Activated CD8-positive, alpha-beta memory T cell treated with anti-CD3 and anti-CD28 coated beads for 1 hour (primary cell): ENCODE results near the gene ARAF.

Experiments
- DNase-seq, 2 donors: peaks; one replicate each; pipeline ENCODE4 v3.0.0-alpha.2; 2020; ENCODE audit warnings: low read depth in 1 of 2; ENCODE audit errors: extremely low read depth in 1 of 2

Gene ARAF

DNA sequence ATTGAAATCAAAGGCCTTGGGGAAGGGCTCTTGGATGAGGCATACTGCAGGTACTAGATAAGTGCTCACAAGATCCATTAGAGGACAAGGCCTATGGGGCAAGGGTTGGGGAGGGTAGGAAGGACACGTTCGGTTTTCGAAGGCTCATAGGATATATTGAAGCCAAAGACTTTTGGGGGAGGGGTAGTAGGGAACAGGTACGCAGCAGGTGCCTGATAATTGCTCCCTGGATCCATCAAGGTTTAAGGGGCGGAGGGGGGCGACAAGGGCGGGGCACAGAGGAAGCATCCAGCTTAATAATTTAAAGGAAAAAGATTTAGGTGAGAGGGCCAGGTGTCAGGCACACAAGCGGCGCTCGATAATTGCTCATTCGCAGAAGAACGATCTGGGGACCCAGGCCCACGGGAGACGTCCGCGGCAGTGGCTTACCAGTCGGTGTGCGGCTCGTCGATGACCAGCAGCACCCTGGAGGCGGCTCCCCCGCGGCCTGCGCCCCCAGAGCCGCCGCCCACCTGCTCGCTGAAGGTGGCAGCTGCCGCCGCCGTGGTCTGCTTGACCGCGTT is 58.0 kb downstream of the ARAF start:
- no peak for DNase-seq

GRCh38 chrX:47619486-47620302 is 58.7 kb downstream of the ARAF start, which contains the start of gene SYN1:
TSS of gene SYN1 (minus strand) at chrX:47619857. CDS start at chrX:47619728, 129 bp downstream.
- peak; percentile 62 to 68 for DNase-seq

- DNase-seq, result no peak
Measured at GRCh38 chrX:47620303-47620685, 59.3 kb downstream of the ARAF start.
